ENCODE measurements around the gene PPA2.

Gene PPA2

DNA sequence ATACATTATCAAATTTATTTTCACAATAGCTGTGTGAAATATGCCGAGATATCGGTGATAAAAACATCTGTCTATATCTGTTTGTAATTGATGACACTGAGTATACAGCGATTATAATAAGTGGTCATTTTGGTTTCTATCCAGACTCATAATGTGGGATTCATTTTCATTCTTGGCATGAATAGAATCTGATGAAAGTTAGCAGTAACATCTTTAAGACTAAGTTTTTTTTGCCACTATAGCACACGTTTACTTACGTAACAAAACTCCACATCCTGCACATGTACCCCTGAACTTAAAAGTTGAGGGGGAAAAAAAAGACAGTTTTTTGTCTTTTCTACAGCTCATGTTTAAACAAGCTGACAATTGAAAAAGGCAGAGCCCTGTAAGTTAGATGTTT, 86.4 kb downstream of the PPA2 start:
- no peak overlapping the region for H3K4me2 ChIP-seq (ENCODE audit: low read length)
- H3K36me3 ChIP-seq (replicated peaks; ENCODE audit: low read depth, low read length): peaks cover 18% of the 10 kb centered on the region
- TF ChIP-seq EZH2phosphoT487 (IDR thresholded peaks at IDR 0.05; ENCODE audit: low read depth) (no peak), CTCF (IDR thresholded peaks at IDR 0.05; ENCODE audit: low read depth, low read length) (no peak)
- H4K20me1 ChIP-seq (ENCODE audit: insufficient read depth, low read length): no peaks in the 10 kb centered on the region
- H3K79me2 ChIP-seq (ENCODE audit: low read length): no peaks in the 10 kb centered on the region
- no peak overlapping the region for H3K9ac ChIP-seq (ENCODE audit: low read length)
- no peak overlapping the region for H2AFZ ChIP-seq (ENCODE audit: low read depth, low read length)
- H3K9me3 ChIP-seq (ENCODE audit: insufficient read depth, low read length): no peaks in the 10 kb centered on the region
- no peaks in the 10 kb centered on the region for H3K27me3 ChIP-seq (ENCODE audit: low read depth, low read length)
- H3K27ac ChIP-seq (ENCODE audit: low read length): no peak overlapping the region
- H3K4me1 ChIP-seq (ENCODE audit: low read length): no peaks in the 10 kb centered on the region
- H3K4me3 ChIP-seq (ENCODE audit: low read length): no peak overlapping the region

- Histone ChIP-seq H3K36me3 (replicated peaks; ENCODE audit: low read depth, low read length) (peaks cover 18% of the 10 kb centered on the region), H3K27me3 (ENCODE audit: low read depth, low read length) (no peaks in the 10 kb centered on the region), H3K79me2 (ENCODE audit: low read length) (no peaks in the 10 kb centered on the region), H3K27ac (ENCODE audit: low read length) (no peak overlapping the region), H4K20me1 (ENCODE audit: insufficient read depth, low read length) (no peaks in the 10 kb centered on the region), H3K9ac (ENCODE audit: low read length) (no peak overlapping the region), H3K4me3 (ENCODE audit: low read length) (no peak overlapping the region), H3K4me2 (ENCODE audit: low read length) (no peak overlapping the region), H3K9me3 (ENCODE audit: insufficient read depth, low read length) (no peaks in the 10 kb centered on the region), H3K4me1 (ENCODE audit: low read length) (no peaks in the 10 kb centered on the region), H2AFZ (ENCODE audit: low read depth, low read length) (no peak overlapping the region)
- TF ChIP-seq EZH2phosphoT487 (IDR thresholded peaks at IDR 0.05; ENCODE audit: low read depth): no peak
- TF ChIP-seq CTCF (IDR thresholded peaks at IDR 0.05; ENCODE audit: low read depth, low read length): no peak
These were observed 87.8 kb downstream of the PPA2 start for GRCh38 chr4:105386012-105386411.

DNA sequence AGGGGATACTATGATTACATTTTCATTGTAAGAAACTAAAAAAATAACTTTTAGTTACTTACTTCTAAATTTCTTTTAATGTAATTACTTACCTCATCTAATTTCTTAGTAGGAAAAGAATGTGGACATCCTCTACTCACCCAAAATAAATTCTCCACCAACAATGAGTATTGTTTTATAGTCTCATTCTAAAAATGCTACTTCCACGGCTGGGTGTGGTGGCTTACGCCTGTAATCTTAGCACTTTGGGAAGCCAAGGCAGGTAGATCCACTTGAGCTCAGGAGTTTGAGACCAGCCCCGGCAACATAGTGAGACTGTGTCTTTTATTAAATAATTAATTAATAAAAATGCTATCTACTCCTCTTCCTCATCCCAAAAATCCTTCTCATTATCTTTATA, 99.8 kb downstream of the PPA2 start:
- Histone ChIP-seq H3K79me2 (ENCODE audit: low read length) (no peaks in the 10 kb centered on the region), H3K27ac (ENCODE audit: low read length) (no peak overlapping the region)
- TF ChIP-seq EZH2phosphoT487 (IDR thresholded peaks at IDR 0.05; ENCODE audit: low read depth) (no peak), CTCF (IDR thresholded peaks at IDR 0.05; ENCODE audit: low read depth, low read length) (no peak)

GRCh38 chr4:105373324-105373723, 100.5 kb downstream of the PPA2 start:
- Histone ChIP-seq H2AFZ (ENCODE audit: low read depth, low read length) (no peak overlapping the region), H4K20me1 (ENCODE audit: insufficient read depth, low read length) (no peaks in the 10 kb centered on the region), H3K9me3 (ENCODE audit: insufficient read depth, low read length) (no peaks in the 10 kb centered on the region), H3K4me2 (ENCODE audit: low read length) (no peak overlapping the region), H3K4me1 (ENCODE audit: low read length) (no peaks in the 10 kb centered on the region), H3K27me3 (ENCODE audit: low read depth, low read length) (no peaks in the 10 kb centered on the region), H3K27ac (ENCODE audit: low read length) (no peak overlapping the region), H3K36me3 (replicated peaks; ENCODE audit: low read depth, low read length) (peaks cover 22% of the 10 kb centered on the region), H3K79me2 (ENCODE audit: low read length) (no peaks in the 10 kb centered on the region), H3K9ac (ENCODE audit: low read length) (no peak overlapping the region), H3K4me3 (ENCODE audit: low read length) (no peak overlapping the region)
- TF ChIP-seq EZH2phosphoT487 (IDR thresholded peaks at IDR 0.05; ENCODE audit: low read depth) (no peak), CTCF (IDR thresholded peaks at IDR 0.05; ENCODE audit: low read depth, low read length) (no peak)

More for the DNA sequence above, 99.8 kb downstream of the PPA2 start:
- Histone ChIP-seq H3K4me2 (ENCODE audit: low read length) (no peak overlapping the region), H2AFZ (ENCODE audit: low read depth, low read length) (no peak overlapping the region), H3K4me3 (ENCODE audit: low read length) (no peak overlapping the region), H4K20me1 (ENCODE audit: insufficient read depth, low read length) (no peaks in the 10 kb centered on the region), H3K9ac (ENCODE audit: low read length) (no peak overlapping the region), H3K27me3 (ENCODE audit: low read depth, low read length) (no peaks in the 10 kb centered on the region), H3K4me1 (ENCODE audit: low read length) (no peaks in the 10 kb centered on the region), H3K9me3 (ENCODE audit: insufficient read depth, low read length) (no peaks in the 10 kb centered on the region), H3K36me3 (replicated peaks; ENCODE audit: low read depth, low read length) (peaks cover 15% of the 10 kb centered on the region)

All from OCI-LY3 (cell line).